ENCODE measurements around the gene MXD4.
"Not testable (repeated sequence)": the region's sequence is repeated elsewhere in the genome, so short reads cannot be mapped to it uniquely, and the experiment has no call there.

MXD4 gene

DNA sequence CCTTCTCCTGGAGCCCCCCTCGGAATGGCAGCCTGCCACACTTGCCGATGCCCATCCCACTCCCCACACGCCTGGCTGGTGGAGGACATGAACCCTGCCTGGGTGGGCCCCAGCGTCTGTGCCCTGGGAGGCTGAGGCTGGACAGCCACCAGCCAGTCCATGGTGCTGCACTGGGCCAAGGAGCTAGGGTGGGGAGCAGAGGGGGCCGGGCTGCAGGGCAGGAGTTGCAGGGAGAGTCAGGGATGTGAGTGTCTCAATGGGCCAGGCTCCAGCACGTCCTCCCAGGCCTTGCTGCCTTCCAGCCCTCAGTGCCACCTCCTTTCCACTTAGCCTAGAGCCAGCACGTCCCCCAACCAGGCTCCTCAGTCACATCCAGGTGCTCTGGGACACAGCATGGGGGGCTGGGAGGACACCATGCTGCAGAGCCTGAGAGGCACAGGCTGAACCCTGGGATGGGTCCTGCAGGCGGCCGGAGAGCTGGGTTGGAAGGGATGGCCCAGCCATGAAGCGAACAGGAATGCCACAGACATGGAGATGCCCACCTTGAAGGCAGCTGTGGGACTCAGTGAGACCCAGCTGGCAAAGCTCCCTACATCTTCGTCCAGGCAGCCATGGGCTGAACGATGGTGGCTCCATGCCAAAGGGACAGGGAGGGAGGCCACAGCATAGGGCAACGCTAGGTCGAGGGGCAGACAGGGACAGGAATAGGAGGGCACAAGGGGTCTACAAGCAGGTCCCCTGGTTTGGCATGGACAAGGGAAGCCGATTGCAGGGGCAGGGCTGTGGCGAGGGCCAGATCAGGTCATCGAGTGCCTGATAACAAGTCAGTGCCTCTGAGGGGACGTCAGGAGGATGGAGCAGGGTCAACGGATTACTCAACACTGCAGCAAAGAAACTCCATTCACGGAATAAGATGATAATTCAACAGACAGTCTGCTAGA lies 30.1 kb upstream of the MXD4 start:
- no peak for DNase-seq

DNA sequence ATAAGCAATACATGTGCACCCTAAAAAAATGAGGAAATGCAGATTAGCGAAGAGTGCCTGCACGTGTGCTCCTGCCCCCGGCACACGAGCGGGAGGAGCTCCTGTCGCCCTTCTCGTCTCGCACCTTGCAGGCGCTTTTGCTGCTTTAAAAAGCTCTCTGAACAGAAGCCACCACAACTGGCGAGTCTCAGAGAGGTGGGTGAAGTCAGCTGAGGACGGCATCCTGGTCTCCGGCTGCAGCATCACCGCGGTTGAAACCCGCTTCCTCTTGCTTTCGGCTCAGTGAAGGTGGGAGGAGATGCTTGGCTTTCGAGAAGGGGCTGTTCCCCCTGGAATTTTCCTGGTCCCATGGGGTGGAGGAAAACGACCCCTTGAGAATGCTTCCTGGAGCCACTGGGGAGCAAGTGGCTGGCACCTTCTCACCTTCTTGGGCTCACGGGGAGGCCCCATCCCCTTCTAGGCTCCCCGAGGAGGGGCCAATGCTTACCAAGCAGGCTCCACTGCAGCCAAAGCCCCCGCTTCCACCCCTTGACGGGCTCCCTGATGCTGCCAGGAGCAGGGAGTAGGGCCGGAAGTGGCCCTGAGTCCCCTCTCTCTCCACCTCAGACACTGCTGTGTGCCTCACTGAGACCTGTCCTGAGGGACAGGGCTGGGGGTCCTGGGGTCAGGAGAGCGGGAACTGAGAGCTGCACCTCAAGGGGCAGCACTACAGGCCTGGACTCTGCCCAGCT lies 29.2 kb upstream of the MXD4 start:
- peak; percentile 43 to 58 for DNase-seq

DNA sequence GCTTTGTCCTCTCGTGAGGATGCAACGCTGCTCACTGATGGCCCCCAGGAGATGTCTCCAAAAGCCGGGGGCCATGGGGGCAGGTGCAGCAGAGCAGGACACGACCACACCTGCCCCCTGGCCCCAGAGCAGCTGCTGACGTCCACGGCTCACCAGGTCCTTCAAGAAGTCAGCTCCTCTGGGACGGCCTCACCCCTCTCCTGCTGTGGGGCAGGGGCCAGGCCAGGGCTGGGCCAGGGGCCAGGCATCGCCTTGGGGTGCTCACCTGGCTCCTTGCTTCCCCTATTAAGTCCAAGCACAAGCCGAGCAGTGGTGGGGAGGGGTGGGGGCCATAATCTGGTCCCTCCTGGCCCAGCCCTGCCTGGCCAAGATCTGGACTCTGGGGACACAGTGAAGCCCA lies 28.6 kb upstream of the MXD4 start:
- DNase-seq: no peak

DNA sequence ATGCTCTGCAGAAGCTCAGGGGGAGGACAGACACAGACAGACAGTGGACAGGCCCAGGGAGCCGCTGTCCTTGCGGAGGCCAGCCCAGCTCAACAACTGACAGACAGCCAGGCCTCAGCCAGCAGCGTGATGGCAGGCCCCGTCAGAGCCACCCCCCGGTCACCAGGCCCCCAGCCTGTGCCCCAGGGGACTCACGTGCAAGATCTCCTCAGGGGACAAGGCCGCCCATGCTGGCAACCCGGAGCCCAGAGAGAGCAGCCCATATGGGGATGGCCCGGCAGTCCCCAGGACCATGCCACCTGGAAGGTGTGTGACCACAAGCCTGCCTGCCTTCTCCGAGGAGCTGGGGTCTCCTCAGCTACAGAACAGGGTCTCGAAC lies 28.0 kb upstream of the MXD4 start:
- no peak for DNase-seq

DNA sequence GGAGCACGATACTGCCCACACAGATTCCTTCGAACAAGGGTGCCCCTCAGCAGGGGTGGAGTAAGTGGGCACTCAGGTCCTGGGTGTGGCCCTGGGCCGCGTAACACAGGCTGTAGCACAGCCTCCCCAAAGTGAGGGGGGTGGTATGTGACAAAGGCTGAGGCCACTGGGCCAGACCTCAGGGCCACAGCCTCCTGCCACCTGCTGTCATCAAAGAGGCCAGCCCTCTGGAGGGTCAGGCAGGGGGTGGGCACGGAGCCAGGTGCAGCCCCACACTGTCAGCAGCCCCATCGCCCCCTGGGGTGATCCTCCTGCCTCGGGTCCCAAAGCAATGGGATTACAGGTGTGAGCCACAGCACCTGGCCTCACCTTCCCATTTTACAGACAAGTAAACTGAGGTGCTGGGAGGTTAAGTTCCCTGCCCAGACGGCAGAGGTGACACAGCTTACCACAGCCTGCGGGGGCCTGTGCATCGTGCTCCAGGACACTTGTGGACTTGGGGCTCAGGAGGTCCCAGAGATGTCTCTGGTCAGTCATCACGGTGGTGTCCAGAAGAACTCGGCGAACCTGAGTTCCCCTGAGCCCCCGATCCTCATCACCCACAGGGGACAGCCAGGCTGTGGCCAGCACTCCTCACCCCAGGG lies 27.5 kb upstream of the MXD4 start:
- DNase-seq: no peak

DNA sequence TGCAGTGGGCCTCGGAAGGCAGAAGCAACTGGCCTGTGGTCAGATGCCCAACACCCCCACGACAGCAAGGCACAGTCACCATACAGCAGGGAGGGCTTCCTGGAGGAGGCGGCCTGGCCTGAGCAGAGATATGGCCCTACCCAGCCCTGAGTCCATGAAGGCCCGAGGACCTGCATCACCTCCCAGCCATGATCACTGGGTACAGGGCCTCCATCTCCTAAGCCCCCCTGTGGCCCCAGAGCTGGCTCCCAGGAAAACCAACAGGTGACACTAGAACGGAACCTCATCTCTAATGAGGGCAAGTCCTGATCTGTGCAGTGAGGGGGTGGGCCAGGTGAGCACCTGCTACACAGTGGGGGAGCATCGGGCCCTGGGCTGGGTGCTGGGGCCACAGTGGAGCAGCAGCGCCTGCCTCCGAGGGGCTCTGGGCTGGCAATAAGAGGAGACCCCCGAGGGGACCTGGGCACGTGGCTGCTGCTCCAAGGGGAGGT lies 26.2 kb upstream of the MXD4 start:
- DNase-seq: no peak

DNA sequence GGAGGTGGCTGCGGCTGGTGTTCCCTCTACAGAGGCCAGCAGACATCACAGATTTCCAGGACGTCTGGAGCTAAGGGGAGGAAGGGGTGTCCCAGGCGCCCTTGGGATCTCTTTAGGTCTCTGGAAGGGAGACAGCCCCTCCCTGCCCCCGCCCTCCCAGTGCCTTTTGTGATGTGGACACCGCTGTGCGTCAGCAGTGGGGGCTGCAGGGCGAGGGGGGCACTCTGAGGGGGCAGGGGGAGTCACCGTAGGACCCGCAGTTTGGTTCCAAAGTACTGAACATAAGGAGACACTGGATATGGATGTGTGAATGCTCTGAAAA lies 25.6 kb upstream of the MXD4 start:
- no peak for DNase-seq

DNA sequence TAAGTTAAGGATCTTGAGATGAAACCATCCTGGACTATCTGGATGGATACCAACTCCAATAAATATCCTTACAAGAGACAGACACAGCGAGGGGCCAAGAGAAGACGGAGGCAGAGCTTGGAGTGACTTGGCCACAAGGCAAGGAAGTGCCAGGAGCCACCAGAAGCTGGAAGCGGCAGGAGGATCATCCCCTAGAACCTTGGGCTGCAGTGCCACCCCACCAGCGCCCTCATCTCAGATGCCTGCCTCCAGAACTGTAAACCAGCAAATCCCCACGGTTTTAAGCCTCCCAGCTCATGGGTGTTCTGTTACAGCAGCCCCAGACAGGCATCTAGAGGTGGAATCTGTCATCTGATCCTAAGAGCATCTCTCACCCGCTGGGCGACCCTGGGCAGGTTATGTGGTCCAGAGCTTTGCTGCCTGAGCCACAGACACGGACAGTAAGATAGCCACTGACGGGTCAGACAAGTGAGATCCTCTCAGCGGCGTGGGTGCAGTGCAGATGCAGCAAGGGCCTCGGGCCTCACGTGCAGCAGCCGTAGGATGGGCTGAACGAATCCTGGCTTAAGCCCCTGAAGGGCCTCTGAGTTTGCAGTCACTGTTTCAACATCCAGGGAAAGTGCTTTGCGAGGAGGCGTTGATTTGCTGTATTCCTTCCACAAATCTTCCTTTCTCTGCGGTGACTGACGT lies 25.1 kb upstream of the MXD4 start:
- no peak for DNase-seq

DNA sequence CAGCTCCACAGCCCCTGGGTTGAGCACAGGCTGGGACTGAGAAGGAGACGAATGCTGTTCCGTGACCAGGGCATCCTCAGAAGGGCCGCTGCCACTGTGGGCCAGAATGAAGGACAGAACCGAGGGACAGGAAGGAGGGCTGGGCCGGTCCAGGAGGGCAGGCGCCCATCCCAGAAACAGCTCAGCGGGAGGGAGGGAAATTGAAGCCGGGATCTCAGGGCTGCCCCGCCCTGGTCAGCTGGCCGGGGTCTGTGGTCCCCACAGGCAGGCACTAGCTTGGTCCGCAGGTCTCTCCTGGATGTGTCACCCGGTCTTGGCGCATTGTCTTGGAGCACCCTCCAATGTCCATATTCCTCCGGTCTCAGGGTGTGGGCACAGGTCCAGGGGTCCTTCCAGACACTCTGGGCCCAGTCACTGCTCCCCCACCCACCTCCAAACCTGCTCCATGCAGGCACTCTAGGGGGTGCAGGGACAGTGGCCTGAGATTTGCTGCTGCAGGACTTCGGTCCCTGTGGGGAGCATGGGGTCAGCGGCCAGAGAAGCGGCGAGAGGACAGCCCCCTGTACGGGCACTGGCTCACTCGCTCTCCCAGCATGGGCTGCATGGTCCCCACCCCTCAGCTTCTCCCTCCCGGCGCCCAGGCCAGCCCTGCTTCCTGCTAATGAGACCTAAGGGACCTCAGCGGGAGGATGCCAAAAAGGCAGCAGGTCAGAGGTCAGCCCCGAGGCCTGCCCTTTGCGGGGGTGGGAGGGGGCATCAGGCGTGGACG lies 23.9 kb upstream of the MXD4 start:
- DNase-seq: no peak

DNA sequence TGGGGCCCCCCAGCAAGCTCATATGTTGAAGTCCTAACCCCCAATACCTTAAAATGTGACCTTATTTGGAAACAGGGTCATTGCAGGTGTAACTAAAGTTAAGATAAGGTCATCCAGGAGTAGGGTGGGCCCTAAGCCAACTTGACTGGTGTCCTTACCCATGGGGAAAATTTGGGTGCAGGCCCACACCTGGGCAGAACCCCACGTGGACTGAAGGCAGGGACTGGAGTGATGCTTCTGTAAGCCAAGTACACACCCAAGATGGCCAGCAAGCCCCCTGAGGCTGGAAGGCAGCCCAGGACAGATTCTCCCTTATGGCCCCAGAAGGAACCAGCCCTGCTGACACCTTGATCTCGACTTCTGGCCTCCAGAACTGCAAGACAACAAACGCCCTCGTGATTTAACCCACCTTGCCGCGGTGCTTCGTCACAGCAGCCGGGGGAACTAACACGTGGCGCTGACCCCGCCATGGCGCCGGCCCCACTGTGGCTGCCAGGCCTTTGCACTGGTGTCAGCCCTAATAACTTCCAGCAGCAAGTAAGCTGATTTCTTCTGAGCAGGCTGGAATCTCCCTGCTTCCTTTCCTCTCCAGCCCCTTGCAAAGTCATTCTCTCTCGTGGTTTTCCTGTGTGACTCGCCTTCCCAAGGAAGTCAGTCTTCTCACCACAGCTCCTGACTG lies 23.2 kb upstream of the MXD4 start:
- no peak for DNase-seq

DNA sequence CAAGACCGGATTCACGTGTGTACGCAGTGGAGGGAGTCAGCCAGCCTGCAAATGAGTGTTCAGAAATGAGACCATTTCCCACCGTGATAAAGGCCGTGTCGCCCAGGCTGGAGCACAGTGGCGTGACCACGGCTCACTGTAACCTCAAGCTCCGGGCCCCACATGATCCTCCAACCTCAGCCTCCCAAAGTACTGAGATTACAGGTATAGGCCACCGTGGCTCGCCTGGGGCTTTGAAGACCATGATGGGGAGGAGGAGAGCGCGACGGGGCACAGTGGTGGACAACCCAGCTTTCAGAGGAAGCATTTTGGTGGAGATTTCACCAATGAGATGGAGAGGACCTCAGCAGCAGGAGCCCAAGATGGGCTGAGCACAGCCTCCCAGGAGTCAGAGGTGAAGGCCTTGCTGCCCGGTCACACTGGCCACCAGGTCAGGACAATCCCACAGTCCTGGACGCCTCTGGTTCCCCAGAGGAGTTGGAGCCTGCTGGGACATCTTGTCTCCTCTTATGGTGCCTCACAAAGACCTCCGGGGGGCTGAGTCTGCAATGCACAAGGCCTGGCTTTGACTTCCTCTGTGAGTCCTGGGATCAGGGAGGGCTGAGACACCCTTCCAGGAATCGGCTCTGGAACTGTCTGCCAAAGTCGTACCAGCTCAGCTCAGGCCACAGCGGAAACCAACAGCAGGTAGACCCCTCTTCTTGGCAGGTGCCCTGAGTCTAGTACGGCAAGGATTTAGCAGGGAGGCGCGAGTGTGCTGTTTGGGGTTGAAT lies 22.4 kb upstream of the MXD4 start:
- DNase-seq: no peak

DNA sequence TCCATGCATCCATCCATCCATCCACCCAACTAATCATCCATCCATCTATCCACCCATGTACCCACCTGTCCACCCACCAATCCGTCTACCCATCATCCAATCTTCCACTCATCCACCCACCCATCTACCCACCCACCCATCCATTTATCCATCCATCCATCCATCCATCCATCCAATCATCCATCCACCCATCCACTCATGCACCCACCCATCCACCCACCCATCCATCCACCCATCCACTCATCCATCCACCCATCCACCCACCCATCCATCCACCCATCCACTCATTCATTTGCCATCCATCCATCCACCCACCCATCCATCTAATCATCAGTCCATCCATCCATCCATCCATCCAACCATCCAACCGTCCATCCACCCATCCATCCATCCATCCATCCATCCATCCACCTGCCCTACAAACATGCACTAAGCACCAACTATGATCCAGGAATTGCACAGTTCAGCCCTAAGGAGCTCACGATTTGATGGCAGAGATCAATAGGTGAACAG lies 21.3 kb upstream of the MXD4 start:
- DNase-seq: no peak

DNA sequence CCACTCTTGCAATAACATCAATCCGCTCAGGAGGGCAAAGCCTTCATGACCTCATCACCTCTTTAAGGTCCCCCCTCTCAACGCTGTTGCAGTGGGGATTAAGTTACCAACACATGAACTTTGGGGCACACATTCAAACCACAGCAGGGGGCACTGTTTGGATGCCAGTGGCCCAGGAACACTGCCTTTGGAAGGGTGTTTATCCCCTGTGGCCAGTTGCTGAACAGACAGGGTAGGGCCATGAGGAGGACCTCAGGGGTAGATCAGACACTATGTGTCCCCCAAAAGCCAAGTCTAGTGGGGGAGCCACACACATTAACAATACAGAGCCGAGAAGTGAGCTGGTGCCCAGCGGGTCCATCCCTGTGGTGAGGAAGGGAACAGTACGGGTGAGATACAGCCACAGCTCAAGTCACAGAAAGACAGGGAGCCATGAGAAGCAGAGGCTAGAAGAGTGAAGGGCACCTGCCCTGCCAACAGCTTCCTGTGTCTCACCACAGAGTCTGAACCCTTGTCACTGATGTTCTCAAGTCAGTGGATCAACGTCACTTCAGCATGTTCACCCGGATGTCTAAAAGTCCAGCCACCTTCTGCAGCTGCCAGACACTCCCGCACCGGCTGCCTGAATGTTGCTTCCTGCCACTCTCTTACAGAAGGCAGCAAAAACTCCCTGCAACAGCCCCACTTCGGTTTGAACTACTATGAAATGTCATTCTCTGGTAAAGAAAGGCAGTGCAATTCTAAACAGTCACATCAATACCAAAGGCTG lies 19.9 kb upstream of the MXD4 start:
- DNase-seq: peak; percentile 70 to 71

DNA sequence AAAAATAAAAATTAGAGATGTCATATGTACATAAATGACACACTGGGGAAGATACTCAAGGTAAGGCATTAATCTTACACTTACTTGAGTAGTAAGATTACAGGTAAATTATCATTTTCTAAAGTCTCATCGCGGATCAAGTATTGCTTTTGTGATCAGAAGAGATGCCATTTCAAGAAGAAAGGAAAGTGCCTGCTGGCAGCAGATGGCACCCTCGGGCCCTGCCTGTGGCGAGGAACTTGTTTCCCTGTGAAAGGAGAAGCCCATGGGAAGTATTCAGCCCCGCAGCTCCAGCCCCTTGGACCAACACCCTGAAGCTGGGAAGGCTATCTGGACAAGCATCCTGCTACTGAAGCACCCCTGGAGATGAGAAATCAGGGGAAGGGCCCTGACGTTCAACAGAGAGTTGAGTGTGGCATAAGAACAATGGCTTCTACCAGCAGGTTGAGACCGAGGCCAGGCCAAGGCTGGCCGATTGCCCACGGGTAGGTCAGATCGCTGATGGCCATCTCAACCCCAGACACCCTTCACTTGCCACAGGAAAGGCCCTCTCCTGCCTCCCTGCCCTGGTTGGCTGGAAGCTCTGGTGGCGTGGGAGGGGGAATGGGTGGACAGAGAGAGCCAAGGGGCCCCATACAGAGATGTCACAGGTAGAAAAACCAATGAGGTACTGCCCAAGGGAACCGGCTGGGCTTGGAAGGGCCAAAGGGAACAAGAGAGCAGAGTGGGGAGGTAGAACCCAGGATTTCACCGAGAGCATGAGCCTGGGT lies 18.8 kb upstream of the MXD4 start:
- no peak for DNase-seq

DNA sequence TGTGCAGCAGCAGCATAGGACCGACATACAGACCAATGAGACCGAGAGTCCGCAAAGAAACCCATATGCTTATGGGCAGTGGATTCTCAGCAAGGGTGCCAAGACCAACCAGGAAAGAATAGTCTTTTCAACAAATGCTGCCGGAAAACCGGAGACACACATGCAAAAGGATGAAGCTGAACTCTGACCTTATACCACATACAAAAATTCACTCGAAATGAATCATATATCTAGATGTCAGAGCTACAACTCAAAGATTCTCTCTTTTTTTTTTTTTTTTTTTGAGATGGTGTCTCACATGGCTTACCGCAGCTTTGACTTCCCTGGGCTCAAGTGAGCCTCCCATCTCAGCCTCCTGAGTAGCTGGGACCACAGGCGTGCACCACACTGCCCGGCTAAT lies 16.0 kb upstream of the MXD4 start:
- no peak for DNase-seq

DNA sequence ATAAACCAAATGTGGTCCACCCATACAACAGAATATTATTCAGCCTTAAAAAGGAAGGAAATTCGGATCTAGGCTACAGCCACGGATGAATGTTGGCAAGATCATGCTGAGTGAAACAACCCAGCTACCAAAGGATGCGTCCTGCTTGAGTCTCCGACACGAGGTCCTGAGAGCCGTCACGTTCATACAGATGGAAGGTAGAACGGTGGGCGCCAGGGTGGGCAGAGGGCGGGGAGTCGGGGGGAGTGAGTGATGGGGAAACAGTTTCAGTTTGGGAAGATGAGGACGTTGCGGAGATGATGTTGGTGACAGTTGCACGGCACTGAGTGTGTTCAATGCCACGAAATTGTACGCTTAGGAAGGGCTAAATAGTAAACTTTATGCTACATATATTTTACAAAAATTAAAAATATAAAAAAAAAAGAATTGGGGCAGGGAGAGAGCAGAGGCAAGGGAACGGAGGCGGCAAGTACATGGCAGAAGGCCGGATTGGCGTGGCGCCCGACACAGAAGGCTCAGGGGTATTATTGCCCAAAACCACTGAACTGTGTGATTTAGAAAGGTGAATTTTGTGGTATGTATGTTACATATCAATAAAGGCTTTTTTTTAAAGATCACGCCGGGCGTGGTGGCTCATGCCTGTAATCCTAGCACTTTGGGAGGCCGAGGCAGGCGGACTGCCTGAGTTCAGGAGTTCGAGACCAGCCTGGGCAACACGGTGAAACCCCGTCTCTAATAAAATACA lies 14.8 kb upstream of the MXD4 start:
- no peak for DNase-seq

DNA sequence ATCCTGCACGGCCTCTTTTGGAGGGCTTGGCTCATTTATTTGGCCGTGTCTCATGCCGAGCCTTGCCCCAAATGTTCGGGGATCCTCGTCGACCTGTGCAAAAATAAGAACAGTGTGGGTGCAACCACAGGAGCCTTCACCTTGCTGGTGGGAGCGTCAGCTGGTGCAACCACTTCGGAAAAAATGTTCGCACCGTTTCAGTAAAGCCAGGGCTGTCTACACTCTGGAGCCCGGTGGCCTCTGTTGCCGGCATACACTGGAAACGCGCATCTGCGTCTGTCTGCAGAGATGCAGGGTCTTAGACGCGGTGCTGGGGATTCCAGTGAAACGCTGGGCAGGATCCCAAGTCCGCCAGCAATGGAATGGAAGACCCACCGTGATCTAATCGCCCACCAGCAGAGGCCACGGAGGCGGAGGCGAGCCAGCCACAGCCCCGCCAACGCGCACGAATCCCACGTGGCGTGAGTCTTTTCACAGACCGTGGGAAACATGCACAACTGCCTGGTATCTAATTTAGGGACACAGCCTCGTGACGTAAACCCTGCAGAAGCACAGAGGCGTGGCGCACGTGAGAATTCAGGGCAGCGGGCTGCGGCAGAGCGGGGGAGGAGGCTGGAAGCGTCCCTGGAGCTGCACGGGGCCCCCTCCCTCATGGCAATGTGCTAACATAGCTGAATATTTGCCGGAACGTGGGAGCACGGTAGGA lies 13.8 kb upstream of the MXD4 start:
- DNase-seq: no peak

DNA sequence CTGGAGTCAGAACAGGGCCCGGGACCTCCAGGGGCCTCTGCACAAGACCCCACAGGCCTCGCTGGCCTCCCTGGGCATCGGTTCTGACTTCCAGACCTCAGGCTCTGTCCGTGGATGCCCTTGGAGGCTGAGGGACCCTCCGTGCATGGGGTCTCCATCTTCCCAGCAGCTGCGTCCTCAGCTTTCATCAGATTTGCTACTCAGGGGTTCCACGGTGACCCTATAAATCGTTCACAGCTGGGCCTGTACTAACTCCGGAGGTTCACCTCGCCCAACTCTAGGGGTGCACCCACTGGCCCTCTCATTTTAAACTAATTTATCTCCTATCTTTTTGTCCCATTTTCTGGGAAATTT lies 13.1 kb upstream of the MXD4 start:
- not testable (repeated sequence) for DNase-seq
